Fibroblast of lung (primary cell): ENCODE data around the gene HTR3C. TPM values are rescaled to one million over a fixed set of nuclear protein-coding genes. Genes with fewer than 3 reads are reported as not detected.
"Not testable (repeated sequence)": the region's sequence is repeated elsewhere in the genome, so short reads cannot be mapped to it uniquely, and the experiment has no call there.

Source experiments
- DNase-seq, 2 donors: peaks; one replicate each; pipeline versions ENCODE4 v3.0.0 to v3.0.0-alpha.2; 2010; ENCODE audit warnings: low read depth in 2 of 2
- H2AFZ ChIP-seq: 2 replicates; pipeline ENCODE4 v1.5.1; 2012; ENCODE audit warnings: low read length, control low read depth, inconsistent platforms
- H3K27ac ChIP-seq: 2 replicates; pipeline ENCODE4 v1.5.1; 2011; ENCODE audit warnings: low read length, control low read depth; ENCODE audit not compliant: insufficient read depth
- H3K27me3 ChIP-seq: 2 replicates; pipeline ENCODE4 v1.5.1; 2011; ENCODE audit warnings: mild to moderate bottlenecking, low read length; ENCODE audit not compliant: control insufficient read depth, insufficient read depth
- H3K36me3 ChIP-seq: 2 replicates; pipeline ENCODE4 v1.5.1; 2011; ENCODE audit warnings: low read length; ENCODE audit not compliant: control insufficient read depth, insufficient read depth
- H3K4me1 ChIP-seq: 2 replicates; pipeline ENCODE4 v1.5.1; 2011; ENCODE audit warnings: low read length; ENCODE audit not compliant: control insufficient read depth, insufficient read depth; ENCODE audit errors: extremely low read depth
- H3K4me2 ChIP-seq: 2 replicates; pipeline ENCODE4 v1.5.1; 2011; ENCODE audit warnings: low read length, control low read depth; ENCODE audit not compliant: insufficient read depth; ENCODE audit errors: extremely low read depth
- H3K4me3 ChIP-seq, 4 experiments: fragments of 200-600 bp in 1 of 4; sonication (generic) in 1 of 4; replicated peaks in 1 of 4; 2 replicates each; pipeline ENCODE4 v1.5.1; 2011 to 2016; ENCODE audit warnings: low read length in 4 of 4, low read depth in 3 of 4, mild to moderate bottlenecking in 3 of 4, control low read depth in 2 of 4, inconsistent platforms in 1 of 4, mixed read lengths in 1 of 4; ENCODE audit not compliant: insufficient read depth in 1 of 4; ENCODE audit errors: control extremely low read depth in 1 of 4
- H3K79me2 ChIP-seq: 2 replicates; pipeline ENCODE4 v1.5.1; 2012; ENCODE audit warnings: mild to moderate bottlenecking, low read length, inconsistent platforms; ENCODE audit not compliant: control insufficient read depth, insufficient read depth
- H3K9ac ChIP-seq: 2 replicates; pipeline ENCODE4 v1.5.1; 2011; ENCODE audit warnings: mild to moderate bottlenecking, low read length, control low read depth; ENCODE audit not compliant: insufficient read depth
- H3K9me3 ChIP-seq: 2 replicates; pipeline ENCODE4 v1.5.1; 2012; ENCODE audit warnings: low read depth, low read length; ENCODE audit not compliant: control insufficient read depth, insufficient read depth
- H4K20me1 ChIP-seq: 2 replicates; pipeline ENCODE4 v1.5.1; 2011; ENCODE audit warnings: low read length; ENCODE audit not compliant: control insufficient read depth, insufficient read depth; ENCODE audit errors: extremely low read depth
- CTCF ChIP-seq, 2 donors: IDR thresholded peaks in 1 of 2; conservative IDR thresholded peaks in 1 of 2; 1 replicate in 1 of 2; 2 replicates in 1 of 2; pipeline ENCODE4 v1.5.1; 2011 to 2012; ENCODE audit warnings: low read length in 2 of 2, control low read depth in 1 of 2, inconsistent platforms in 1 of 2, low read depth in 1 of 2, mild to moderate bottlenecking in 1 of 2
- EZH2 ChIP-seq: IDR thresholded peaks from 2 replicates; pipeline ENCODE4 v1.5.1; 2012; ENCODE audit warnings: low read length, control low read depth, mild to moderate bottlenecking; ENCODE audit errors: missing control alignments
- polyA plus RNA-seq, 2 donors: library from polyadenylated mRNA; depleted of rRNA in 1 of 2; stranded (reverse) in 1 of 2; unstranded in 1 of 2; fragments of >200 nt; gene quantifications; 2 replicates each; pipeline ENCODE4 v1.2.1, GENCODE V29; 2011 to 2012; ENCODE audit warnings: missing spikeins in 1 of 2
- total RNA-seq: library from RNA; depleted of rRNA; stranded (reverse); fragments of >200 nt; gene quantifications from 2 replicates; pipeline ENCODE4 v1.2.1, GENCODE V29; 2014

Gene HTR3C
- total and polyA plus RNA-seq, 2 donors (not counting 1 experiment from before 2014, with no cell fraction given): not detected

GRCh38 chr3:184028275-184028890, 24.5 kb upstream of the HTR3C start:
- not testable (repeated sequence) for H3K79me2 ChIP-seq, H3K9me3 ChIP-seq, H4K20me1 ChIP-seq, H3K36me3 ChIP-seq, H3K9ac ChIP-seq, H3K27me3 ChIP-seq, H3K4me2 ChIP-seq, H3K4me1 ChIP-seq, H3K27ac ChIP-seq, H3K4me3 ChIP-seq, H2AFZ ChIP-seq, DNase-seq

GRCh38 chr3:184029443-184029842, 23.4 kb upstream of the HTR3C start:
- Histone ChIP-seq H3K9ac (no peak overlapping the region), H2AFZ (no peak overlapping the region), H3K4me1 (no peaks in the 10 kb centered on the region), H3K9me3 (no peaks in the 10 kb centered on the region), H3K4me3 (no peak overlapping the region), H3K4me2 (no peak overlapping the region), H3K27ac (no peak overlapping the region), H4K20me1 (no peaks in the 10 kb centered on the region), H3K79me2 (no peaks in the 10 kb centered on the region), H3K27me3 (peaks cover 4% of the 10 kb centered on the region), H3K36me3 (no peaks in the 10 kb centered on the region)
- no peak for TF ChIP-seq EZH2
- TF ChIP-seq CTCF (conservative IDR thresholded peaks at IDR 0.05 in 1 of 2, IDR thresholded peaks at IDR 0.05 in 1 of 2; ENCODE audit: low read depth in 1 of 2, low read length in 2 of 2): no peak
- peak in 1 of 2 donors; percentile 7 for DNase-seq

- no peak overlapping the region for H3K9ac ChIP-seq
- no peaks in the 10 kb centered on the region for H3K36me3 ChIP-seq
- H3K9me3 ChIP-seq: no peaks in the 10 kb centered on the region
- H3K27me3 ChIP-seq: peaks cover 4% of the 10 kb centered on the region
- no peak for DNase-seq
- no peaks in the 10 kb centered on the region for H3K4me1 ChIP-seq
- no peaks in the 10 kb centered on the region for H3K79me2 ChIP-seq
- no peak overlapping the region for H3K4me2 ChIP-seq
- no peak overlapping the region for H2AFZ ChIP-seq
- TF ChIP-seq EZH2: no peak
- TF ChIP-seq CTCF (conservative IDR thresholded peaks at IDR 0.05 in 1 of 2, IDR thresholded peaks at IDR 0.05 in 1 of 2; ENCODE audit: low read depth in 1 of 2, low read length in 2 of 2): no peak
- no peak overlapping the region for H3K27ac ChIP-seq
- no peak overlapping the region for H3K4me3 ChIP-seq
- H4K20me1 ChIP-seq: no peaks in the 10 kb centered on the region
Observed at GRCh38 chr3:184030536-184030935, 22.3 kb upstream of the HTR3C start.
